Measurements from ENCODE around the gene CD151.
A peak's percentile ranks its signal among the peaks of the same experiment; 100 is the strongest.

The CD151 gene

GRCh38 chr11:813456-814096 is 19.2 kb upstream of the CD151 start:
- Histone ChIP-seq H3K4me2 (no peak overlapping the region), H3K9ac (0 out of 2 replicates have a peak overlapping the region, but pooled peaks have one; percentile 22), H3K9me3 (no peaks in the 10 kb centered on the region), H3K4me1 (peaks cover 36% of the 10 kb centered on the region), H3K27me3 (no peaks in the 10 kb centered on the region), H3K36me3 (peaks cover 57% of the 10 kb centered on the region), H3K27ac (no peak overlapping the region), H3K4me3 (no peak overlapping the region), H4K20me1 (peaks cover 51% of the 10 kb centered on the region)
- TF ChIP-seq Cebpa-rat (IDR thresholded peaks at IDR 0.05), result no peak

DNA sequence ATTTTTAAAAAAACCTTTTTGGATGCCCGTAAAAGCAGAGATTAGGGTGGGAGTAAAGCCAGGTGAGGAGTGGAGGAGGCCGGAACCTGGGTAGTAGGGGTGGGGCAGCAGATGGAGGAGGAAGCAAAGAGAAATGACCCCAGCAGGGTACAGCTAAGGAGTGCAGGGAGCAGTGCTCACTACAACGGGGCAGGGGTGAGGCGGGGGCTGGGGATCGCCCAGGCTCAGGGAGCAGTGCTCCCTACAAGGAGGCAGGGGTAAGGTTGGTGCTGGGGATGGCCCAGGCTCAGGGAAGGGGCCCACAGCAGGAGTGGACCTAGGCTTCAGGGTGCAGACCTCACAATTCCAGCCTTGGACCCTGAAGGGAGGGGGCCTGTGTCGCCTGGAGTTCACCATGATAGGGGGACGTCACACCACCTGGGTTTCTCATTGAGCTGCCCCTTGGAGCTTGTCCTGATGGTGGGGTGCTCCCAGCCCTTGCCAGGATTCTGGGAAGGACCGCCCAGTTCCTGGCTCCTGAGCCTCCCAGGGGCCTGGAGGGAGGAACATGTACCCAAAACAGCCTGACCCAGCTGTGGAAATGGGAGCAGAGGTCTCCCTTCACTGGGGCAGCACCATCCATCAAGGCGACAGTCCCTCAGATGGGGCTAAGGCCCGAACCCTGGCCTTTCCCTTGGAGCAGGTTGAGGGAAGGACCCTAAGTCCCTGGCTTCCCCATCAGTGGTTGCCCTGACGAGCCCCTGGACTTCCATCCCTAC is 16.9 kb upstream of the CD151 start:
- no peaks in the 10 kb centered on the region for H3K9me3 ChIP-seq
- peaks cover 56% of the 10 kb centered on the region for H3K36me3 ChIP-seq
- H4K20me1 ChIP-seq, result peaks cover 51% of the 10 kb centered on the region
- no peak overlapping the region for H3K4me3 ChIP-seq
- H3K9ac ChIP-seq, result no peak overlapping the region
- no peak overlapping the region for H3K27ac ChIP-seq
- H3K27me3 ChIP-seq, result no peaks in the 10 kb centered on the region
- H3K4me1 ChIP-seq, result peaks cover 43% of the 10 kb centered on the region
- no peak overlapping the region for H3K4me2 ChIP-seq
- no peak for TF ChIP-seq Cebpa-rat (IDR thresholded peaks at IDR 0.05)

GRCh38 chr11:816433-816779 is 16.3 kb upstream of the CD151 start:
- peaks cover 51% of the 10 kb centered on the region for H4K20me1 ChIP-seq
- TF ChIP-seq Cebpa-rat (IDR thresholded peaks at IDR 0.05), result no peak
- H3K4me2 ChIP-seq, result no peak overlapping the region
- H3K9ac ChIP-seq, result no peak overlapping the region
- H3K36me3 ChIP-seq, result peaks cover 50% of the 10 kb centered on the region
- no peak overlapping the region for H3K4me3 ChIP-seq
- peaks cover 43% of the 10 kb centered on the region for H3K4me1 ChIP-seq
- H3K9me3 ChIP-seq, result no peaks in the 10 kb centered on the region
- H3K27me3 ChIP-seq, result no peaks in the 10 kb centered on the region
- no peak overlapping the region for H3K27ac ChIP-seq

DNA sequence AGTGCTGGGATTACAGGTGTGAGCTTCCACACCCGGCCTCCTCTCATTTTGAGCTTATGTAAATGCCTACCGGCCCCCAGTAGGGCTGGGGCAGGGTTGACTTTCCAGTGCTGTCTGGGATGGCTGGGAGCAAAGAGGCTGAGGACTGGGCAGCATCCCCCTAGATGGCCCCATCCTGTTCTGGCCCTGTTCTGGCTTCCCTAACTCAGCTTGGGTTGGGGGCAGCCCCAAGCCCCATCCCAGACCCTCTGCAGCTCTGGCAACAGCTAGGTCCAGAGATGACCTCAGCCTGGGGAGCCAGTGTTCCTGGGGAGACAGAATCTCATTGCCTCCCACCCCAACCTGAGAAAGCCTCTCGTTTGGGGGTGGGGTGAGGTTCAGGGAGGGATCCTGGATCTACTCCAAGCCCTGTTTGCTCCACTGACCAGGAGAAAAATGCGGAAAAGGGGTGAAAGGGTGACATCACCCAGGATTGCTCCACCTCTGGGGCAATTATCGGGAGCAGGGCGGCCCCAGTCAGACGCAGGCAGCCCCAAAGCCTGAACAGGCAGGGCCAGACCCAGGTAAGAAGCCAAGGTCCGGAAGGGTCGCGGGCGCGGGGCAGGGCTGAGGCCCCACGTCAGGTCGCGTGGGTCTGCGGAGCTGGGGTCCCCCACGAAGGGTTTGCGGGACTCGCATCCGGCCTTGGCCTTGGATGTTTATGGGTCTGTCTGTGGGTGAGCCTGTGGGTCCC is 14.2 kb upstream of the CD151 start, which contains the start of gene PNPLA2:
PNPLA2 (plus strand) TSS at position 519 of the 733 bp plus-strand sequence. CDS start 805 bp downstream, outside the sequence.
- Histone ChIP-seq H3K4me3 (peak within 1 kb of the TSS; percentile 88), H3K36me3 (peaks cover 41% of the 10 kb centered on the region), H3K27me3 (no peaks in the 10 kb centered on the region), H3K27ac (peak within 1 kb of the TSS; percentile 90), H3K4me2 (peak within 1 kb of the TSS; percentile 89), H4K20me1 (peaks cover 51% of the 10 kb centered on the region), H3K9me3 (no peaks in the 10 kb centered on the region), H3K9ac (peak within 1 kb of the TSS; percentile 94), H3K4me1 (peaks cover 33% of the 10 kb centered on the region)
- TF ChIP-seq Cebpa-rat (IDR thresholded peaks at IDR 0.05), result no peak

GRCh38 chr11:819129-819931 is 13.4 kb upstream of the CD151 start:
- no peak for TF ChIP-seq Cebpa-rat (IDR thresholded peaks at IDR 0.05)
- Histone ChIP-seq H3K27me3 (no peaks in the 10 kb centered on the region), H3K36me3 (peaks cover 41% of the 10 kb centered on the region), H3K9ac (peak overlapping the region; percentile 94), H3K4me2 (peak overlapping the region; percentile 89), H3K27ac (peak overlapping the region; percentile 90), H4K20me1 (peaks cover 52% of the 10 kb centered on the region), H3K4me3 (peak overlapping the region; percentile 88), H3K9me3 (no peaks in the 10 kb centered on the region), H3K4me1 (peaks cover 33% of the 10 kb centered on the region)

- H3K9ac ChIP-seq, result peak overlapping the region; percentile 94
Measured at GRCh38 chr11:819943-820649, 12.7 kb upstream of the CD151 start.

DNA sequence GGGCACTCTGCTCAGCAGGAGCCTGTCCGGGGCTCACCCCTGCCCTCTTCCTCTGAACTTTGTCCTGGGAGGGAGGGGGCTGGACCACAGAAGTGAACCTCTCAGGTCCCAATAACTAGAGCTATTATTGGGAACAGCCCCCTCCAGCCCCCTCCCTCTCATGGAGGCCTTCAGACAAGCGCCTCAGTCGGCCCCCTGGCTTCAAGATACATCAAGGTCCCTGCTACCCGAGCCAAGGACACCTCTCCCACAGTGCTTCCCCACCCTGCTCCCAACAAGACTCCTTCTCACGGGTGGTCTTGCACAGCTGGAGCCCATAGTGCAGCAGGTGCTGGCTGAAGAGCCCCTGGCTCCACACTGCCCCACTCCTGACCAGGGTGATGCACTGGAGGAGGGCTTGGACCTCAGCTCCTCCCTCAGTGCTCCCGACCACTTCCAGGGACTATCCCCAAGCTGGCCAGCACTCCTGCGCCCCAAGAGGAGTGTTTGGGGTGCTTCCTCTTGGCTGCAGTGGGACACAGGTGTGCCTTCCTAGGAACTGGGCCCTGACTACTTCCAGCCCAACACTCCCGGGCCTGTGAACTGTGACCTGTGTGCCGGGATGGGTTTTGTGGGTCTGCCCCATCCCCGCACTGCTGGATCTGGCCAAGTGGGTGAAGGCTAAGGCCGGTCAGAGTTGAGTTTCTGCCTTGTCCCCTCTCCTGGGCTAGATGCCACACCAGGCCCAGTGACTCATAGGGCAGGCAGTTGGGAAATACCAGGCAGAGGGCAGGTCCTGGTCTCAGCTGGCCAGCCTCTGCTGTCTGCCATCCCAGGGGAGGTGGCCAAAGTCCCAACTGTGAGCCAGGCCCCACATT is 11.9 kb upstream of the CD151 start:
- peaks cover 41% of the 10 kb centered on the region for H3K36me3 ChIP-seq
- no peak for TF ChIP-seq Cebpa-rat (IDR thresholded peaks at IDR 0.05)
- H3K27me3 ChIP-seq, result peaks cover 13% of the 10 kb centered on the region
- H3K27ac ChIP-seq, result peak overlapping the region; percentile 90
- peaks cover 65% of the 10 kb centered on the region for H4K20me1 ChIP-seq
- H3K4me2 ChIP-seq, result peak overlapping the region; percentile 87
- peaks cover 49% of the 10 kb centered on the region for H3K4me1 ChIP-seq
- peak overlapping the region; percentile 94 for H3K9ac ChIP-seq
- peak overlapping the region; percentile 88 for H3K4me3 ChIP-seq
- H3K9me3 ChIP-seq, result no peaks in the 10 kb centered on the region

More at GRCh38 chr11:819943-820649, 12.7 kb upstream of the CD151 start:
- Histone ChIP-seq H3K4me3 (peak overlapping the region; percentile 88), H3K27me3 (peaks cover 5% of the 10 kb centered on the region), H3K27ac (peak overlapping the region; percentile 90), H3K4me1 (peaks cover 41% of the 10 kb centered on the region), H4K20me1 (peaks cover 60% of the 10 kb centered on the region), H3K4me2 (peak overlapping the region; percentile 87), H3K36me3 (peaks cover 41% of the 10 kb centered on the region), H3K9me3 (no peaks in the 10 kb centered on the region)
- TF ChIP-seq Cebpa-rat (IDR thresholded peaks at IDR 0.05), result no peak

Measured in BLaER1 (cell line).